ENCODE measurements around the gene CEND1.

The CEND1 gene

DNA sequence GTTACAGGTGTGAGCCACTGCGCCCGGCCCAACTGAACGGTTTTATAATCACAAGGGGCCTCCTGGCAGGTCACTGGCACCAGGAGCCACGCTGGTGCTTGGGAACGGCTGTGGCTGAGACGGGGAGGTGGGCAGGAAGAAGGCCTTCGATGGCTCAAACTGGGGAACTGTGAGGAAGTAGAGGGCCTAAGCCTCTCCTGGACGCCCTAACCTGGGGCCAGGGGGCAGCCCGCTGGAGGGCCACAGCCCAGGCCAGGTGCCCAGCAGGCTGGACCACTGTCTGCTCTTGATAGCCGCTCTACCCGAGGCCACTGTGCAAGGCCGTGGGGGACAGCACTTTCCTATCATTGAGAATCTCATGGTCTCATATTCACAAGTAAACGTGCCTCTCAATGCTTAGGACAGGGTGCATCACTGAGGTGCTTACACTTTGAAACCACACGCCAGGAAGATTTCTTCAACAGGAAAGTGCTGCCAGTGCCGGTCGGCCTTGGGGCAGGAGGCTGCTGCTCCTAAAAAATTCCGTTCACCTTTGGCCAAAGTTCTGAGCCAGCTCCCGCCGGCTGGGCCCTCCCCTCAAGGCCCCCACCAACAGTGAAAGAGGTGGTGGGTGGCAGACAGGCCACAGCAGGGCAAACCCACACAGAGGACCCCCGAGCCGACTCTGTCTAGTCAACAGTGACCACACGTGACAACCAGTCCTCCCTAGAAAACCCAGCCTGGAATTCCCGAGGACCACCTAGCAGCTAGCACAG lies 19.8 kb downstream of the CEND1 start:
- FAIRE-seq: no peak
- DNase-seq (ENCODE audit: extremely low spot score, insufficient read length, low read depth): no peak

DNA sequence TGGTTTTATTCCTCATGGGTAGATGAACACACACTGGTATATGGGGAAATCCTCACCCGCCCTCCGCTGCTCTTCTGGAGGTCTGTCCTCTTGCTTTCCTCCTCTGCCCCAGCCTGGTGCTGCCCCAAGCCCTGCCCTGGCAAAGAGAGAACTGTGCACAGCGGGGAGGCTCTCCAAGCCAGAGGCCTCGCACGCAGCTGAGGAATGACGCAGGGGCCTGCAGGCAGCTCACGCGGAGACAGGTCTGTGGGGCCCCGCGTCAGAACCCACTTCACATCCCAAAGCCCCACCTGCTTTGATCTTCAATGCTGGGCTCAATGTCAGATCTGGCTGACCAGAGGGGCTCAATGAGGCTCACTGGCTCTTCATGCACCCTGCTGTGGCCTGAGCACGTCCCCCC lies 22.7 kb downstream of the CEND1 start:
- FAIRE-seq (no peak), DNase-seq (ENCODE audit: extremely low spot score, insufficient read length, low read depth) (no peak)

DNA sequence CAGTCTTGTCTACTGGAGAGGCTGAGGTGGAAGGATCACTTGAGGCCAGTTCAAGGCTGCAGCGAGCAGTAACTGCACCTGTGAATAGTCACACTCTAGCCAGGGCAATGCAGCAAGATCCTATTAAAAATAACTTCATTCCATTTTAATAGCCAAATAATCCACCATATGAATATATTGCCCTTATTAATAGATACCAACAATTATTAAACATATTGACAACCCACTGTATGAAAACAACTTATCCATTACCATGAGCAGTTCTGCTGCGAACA lies 23.0 kb downstream of the CEND1 start:
- no peak for FAIRE-seq

DNA sequence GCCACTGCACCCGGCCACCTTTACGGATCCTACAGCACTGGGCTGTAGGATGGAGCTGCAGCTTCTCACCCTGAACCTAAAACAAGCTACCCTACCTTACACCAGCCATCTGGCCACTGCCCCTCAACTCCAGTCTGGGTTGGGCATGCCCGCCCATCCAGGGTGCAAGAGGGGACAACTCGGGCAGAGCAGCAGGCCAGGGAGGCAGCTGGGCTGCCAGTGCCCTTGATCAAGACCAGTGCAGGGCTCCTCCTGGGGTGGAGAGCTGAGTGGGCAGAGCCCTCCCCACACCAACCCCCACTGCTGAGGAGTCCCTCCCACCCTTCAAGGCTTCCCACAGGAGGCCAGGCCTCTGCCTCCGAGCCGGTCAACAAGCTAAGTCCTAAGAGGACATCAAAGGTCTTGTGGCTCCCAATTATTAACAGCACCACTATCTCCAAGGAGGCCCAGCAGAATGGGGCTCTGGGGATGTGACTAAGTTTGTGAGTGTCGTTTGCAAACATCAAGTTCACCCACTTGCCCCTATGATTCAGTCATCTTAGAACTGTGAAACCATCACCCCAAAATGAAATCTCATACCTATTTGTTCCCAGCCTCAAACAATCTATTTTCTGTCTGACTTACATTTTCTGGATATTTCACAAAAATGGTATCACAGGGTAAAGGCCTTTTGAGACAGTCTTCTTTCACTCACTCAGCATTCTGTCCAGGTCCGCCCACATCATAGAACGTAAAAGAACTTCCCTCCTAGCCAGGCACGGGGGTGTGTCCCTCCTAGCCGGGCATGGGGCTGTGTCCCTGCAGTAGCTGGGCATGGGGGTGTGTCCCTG lies 23.6 kb downstream of the CEND1 start:
- FAIRE-seq: no peak
- DNase-seq (ENCODE audit: extremely low spot score, insufficient read length, low read depth): no peak

More for the DNA sequence above, 23.0 kb downstream of the CEND1 start:
- no peak for DNase-seq (ENCODE audit: extremely low spot score, insufficient read length, low read depth)

DNA sequence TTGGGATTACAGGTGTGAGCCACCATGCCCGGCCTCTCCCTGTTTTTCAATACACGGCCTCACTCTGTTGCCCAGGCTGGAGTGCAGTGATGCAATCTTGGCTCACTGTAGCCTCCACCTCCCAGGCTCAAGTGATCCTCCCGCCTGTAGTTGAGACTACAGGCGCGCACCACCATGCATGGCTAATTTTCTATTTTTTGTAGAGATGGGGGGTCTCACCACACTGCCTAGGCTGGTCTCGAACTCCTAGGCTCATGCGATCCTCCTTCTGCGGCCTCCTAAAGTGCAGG lies 24.1 kb downstream of the CEND1 start:
- DNase-seq (ENCODE audit: extremely low spot score, insufficient read length, low read depth) (no peak), FAIRE-seq (no peak)

DNA sequence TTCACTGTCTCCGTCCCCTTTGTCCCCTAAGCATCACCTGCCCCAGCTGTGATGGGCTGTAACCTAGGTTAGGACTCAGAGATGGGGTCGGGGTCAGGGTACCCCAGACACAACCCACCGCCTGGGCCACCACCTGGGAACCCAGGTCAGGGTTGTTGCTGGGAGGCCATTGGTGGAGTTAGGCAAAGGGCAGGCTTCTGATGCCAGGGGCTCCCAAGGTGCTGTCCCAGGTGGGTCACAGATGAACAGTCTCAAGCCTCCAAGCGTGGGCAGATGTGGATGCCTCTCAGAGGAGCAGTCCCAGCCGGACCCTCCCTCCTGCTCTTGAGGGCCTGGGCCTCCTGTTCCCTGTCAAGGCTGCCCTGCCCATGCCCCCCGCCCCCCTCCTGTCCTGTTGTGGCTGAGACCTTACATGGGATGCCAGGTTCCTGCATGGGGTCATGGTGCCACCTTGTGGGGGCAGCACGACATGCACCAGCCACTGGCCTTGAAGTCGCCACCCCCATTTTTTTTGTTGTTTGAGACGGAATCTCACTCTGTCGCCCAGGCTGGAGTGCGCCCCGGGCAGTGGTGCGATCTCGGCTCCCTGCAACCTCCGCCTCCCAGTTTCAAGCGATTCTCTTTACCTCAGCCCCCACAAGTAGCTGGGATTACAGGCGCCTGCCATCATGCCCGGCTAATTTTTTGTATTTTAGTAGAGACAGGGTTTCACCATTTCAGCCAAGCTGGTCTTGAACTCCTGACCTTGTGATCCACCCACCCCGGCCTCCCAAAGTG lies 24.7 kb downstream of the CEND1 start:
- DNase-seq (ENCODE audit: extremely low spot score, insufficient read length, low read depth): no peak
- peak; percentile 52 for FAIRE-seq

DNA sequence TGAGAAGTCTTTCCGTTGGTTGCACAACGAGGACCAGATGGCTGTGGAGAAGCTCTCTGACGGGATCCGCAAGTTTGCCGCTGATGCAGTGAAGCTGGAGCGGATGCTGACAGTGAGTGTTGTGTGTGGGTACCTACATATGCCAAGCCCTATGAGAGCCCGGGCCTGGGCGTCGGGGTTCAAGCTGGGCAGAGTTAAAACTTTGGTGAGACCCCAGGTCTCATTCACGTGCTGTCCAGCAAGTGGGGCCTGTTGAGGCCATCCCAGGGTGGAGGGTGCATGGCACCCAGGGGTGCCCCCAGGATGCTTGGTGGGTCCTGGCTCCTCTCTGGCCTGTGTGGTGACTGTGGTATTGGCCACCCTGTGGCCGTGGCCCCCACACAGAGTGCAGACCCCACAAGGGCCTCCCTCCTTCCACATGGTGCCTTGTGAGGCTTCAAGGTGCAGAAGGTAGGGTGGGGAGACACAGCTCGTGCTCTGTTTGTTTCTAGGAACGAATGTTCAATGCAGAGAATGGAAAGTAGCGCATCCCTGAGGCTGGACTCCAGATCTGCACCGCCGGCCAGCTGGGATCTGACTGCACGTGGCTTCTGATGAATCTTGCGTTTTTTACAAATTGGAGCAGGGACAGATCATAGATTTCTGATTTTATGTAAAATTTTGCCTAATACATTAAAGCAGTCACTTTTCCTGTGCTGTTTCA lies 25.4 kb downstream of the CEND1 start:
- FAIRE-seq: no peak
- no peak for DNase-seq (ENCODE audit: extremely low spot score, insufficient read length, low read depth)

DNA sequence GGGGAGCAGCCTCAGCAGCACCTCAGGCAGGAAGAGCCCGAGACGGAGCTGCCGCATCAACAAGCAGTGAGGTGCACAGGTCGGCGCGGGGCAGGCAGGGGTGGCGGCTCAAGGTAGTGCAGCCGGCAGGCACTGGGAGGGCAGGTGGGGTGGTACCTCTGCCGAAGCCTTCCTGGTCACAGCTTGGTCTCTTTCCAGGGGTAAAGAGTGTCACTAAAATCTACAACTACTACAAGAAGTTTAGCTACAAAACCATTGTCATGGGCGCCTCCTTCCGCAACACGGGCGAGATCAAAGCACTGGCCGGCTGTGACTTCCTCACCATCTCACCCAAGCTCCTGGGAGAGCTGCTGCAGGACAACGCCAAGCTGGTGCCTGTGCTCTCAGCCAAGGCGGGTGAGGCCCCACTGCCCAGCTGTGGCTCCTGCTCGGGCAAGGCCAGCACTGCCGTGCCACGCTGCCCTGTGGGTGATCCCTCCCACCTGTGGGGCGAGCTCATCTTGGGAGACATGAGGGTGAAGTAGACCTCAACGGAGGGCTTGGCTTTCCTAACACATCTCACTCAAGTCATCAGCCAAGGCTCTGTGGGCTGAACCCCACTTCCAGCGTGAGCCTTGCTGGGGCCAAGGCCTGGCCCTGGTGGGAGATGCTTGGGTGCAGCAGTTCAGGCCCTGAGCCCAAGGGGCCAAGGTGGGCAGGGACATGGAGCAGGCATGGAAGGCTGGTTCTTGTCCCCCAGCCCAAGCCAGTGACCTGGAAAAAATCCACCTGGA lies 26.2 kb downstream of the CEND1 start:
- FAIRE-seq (no peak), DNase-seq (ENCODE audit: extremely low spot score, insufficient read length, low read depth) (no peak)

DNA sequence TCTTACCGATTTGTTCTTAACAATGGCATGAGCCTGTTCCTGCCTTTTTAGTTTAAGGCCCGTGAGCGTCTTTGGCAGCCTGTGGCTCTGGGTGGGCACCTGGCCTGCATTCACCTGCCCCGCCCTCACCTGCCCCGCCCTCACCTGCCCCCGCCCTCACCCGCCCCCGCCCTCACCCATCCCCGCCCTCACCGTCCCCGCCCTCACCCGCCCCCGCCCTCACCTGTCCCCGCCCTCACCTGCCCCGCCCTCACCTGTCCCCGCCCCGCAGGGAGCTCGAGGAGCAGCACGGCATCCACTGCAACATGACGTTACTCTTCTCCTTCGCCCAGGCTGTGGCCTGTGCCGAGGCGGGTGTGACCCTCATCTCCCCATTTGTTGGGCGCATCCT lies 26.8 kb downstream of the CEND1 start:
- no peak for DNase-seq (ENCODE audit: extremely low spot score, insufficient read length, low read depth)
- FAIRE-seq: no peak

DNA sequence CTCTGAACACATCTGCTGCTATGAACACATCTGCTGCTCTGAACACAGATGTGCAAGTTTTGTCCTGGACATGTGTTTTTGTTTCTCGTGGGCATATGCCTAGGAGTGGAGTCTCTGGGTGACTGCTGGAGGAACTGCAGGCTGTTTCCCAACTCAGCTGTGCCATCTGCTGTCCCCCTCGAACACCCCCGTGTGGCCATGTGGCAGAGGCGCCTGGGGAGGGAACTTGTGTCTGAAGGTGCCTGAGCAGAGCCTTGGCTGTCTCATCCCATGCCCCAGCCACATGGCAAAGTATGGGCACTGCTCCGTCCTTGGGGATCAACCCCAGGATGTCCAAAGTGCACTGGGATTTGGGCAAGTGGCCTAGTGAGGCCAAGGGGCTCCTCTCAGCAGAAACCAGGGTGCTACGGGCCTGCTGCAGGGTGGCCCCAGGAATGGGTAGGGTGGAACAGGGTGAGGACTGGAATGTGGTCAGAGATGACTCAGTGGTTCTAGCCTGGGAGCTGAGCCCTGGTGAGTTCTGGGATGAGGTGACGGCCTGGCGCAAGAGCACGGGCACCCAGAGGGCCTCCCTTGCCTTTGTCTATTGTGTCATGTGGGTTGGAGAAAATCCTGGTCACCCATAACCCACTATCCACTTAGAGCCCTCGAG lies 27.3 kb downstream of the CEND1 start:
- no peak for FAIRE-seq
- no peak for DNase-seq (ENCODE audit: extremely low spot score, insufficient read length, low read depth)

DNA sequence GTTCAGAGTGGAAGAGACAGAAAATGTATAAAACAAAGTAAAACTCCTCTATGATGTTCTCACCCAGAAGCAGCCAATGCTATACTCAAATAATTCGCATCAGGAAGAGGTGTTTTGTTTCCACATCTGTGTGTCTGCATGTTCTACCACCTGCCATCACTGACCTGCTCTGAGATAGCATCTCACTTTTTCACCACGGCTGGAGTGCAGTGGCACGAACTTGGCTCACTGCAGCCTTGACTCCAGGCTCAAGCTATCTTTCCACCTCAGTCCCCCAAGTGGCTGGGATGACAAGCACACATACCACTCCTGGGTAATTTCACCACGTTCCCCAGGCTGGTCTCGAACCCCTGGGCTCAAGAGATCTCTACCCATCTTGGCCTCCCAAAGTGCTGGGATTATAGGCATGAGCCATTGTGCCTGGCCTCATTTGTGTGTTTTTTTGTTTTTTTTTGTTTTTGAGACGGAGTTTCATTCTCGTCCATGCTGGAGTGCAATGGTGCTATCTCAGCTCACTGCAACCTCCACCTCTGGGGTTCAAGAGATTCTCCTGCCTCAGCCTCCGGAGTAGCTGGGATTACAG lies 28.3 kb downstream of the CEND1 start:
- no peak for DNase-seq (ENCODE audit: extremely low spot score, insufficient read length, low read depth)
- no peak for FAIRE-seq

DNA sequence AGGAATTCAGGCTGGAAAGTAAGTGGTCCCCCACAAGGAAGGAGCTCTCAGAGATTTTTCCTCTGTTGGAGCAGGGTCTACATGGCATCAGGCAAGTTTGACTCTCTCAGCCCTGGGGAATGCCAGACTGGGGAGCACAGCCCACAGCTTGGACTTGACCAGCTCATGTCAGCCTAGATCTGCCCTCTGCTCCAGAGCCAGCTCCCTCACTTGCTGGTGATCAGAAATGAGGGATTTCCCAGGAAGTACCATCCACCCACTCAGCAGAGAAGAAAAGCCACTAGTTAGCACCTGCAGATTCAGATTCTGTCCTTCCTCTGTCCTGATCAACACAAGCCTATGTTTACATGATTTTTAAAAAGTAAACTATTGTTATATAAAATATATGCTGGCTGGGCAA lies 29.7 kb downstream of the CEND1 start:
- DNase-seq (ENCODE audit: extremely low spot score, insufficient read length, low read depth) (no peak), FAIRE-seq (no peak)

DNA sequence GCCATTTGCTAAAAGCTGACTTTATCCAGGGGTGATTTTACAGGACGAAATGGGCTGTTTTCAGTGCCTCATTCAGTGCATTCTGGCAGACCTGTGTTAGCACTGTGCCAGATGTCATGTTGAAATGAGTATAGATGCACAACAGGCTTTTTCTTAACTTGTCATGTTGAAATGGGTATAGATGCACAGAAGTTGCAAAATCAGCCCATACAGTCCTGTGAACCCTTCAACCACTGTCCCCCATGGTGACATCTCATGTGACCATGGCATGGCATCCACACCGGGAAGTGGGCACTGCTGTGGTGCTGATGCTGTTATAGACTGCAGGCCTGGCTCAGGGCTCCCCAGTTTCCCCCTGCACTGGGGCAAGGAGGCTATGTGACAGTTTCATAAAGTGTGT lies 40.2 kb downstream of the CEND1 start:
- FAIRE-seq (no peak), DNase-seq (ENCODE audit: extremely low spot score, insufficient read length, low read depth) (no peak)

DNA sequence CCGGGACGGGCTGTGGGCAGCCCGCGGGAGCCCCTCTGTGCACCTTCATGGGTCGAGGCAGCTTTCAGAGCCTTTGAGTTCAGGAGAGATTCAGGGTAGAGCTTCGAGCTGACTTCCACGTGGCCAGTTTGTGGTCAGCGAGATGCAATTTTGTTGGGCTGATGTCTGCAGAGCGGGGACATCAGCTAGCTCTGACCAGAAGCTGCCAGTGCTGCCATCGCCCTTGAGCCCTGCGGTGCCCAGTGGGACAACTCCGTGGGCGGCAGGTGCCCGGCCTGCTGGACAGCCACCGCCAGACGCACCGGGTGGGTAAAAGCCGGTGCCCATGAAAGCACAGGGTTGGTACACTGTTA lies 41.9 kb downstream of the CEND1 start:
- no peak for FAIRE-seq
- no peak for DNase-seq (ENCODE audit: extremely low spot score, insufficient read length, low read depth)

DNA sequence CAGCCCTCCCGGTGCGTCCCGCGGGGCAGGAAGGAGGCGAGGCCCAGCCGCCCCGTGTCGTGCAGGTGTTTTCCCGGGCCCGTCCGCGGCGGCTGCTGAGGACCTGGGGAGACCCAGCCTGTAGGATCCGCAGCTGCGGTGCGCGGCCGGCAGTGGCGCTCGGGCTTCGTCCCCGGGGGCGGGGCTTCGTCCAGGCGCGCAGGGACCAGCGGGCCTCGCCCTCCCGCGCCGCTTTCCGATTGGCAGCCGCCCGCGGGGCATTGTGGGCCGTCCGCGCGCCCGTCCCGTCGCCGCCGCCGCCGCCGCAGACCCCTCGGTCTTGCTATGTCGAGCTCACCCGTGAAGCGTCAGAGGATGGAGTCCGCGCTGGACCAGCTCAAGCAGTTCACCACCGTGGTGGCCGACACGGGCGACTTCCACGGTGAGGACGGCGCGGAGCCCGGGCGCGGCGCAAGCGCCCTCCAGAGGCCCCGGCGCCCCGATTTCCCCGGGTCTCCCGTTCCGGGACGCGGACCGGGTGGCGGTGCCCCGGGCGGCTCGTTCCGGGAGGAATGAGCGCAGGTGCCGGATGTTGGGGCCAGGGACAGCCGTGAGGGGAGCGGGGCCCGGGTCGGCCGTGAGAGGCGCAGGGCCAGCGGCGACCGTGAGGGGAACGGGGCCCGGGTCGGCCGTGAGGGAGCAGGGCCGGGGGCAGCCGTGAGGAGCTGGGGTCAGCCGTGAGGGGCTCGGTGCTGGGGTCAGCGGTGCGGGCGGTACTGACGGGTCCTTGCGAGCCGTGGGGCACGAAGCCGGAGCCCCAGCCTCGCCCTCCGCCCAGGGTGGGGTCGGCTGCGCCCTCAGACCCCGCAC lies 42.5 kb downstream of the CEND1 start, which contains the start of gene TALDO1:
Gene TALDO1 (plus strand): TSS at position 307 of the 849 bp plus-strand sequence. CDS start 18 bp downstream, at position 325.
- FAIRE-seq: peak; percentile 87
- DNase-seq (ENCODE audit: extremely low spot score, insufficient read length, low read depth): peak; percentile 90

DNA sequence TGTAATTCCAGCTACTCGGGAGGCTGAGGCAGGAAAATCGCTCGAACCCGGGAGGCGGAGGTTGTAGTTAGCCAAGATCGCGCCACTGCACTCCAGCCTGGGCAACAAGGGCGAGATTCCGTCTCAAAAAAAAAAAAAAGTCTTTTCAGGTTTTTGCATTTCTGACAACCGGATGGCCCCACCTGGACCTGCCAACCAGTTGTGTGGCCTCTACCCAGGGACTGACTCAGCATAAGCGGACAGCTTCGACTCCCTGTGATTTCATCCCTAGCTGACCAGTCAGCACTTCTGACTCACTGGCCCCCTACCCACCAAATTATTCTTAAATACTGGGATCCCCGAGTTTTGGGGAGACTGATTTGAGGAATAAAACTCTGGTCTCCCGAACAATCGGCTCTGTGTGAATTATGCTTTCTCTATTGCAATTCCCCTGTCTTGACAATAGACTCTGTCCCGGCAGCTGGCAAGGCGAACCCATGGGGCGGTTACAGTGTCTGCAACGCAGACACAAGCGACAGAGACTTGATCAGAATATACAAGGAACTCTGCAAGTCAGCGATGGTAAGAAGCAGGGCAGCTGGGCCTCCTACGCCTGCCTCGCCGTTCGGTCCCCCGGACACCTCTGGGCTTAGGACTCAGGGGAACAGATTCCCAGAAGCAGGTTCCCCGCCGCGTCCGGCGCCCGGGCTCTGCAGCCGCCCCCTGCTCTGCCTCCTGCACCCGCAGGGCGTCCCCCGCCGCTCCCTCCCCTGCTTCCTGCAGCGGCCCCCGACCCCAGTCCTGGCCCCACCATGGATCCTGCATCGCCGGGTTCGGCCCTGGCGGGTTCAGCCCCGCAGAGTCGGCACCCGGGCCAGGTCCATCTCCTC lies 43.4 kb downstream of the CEND1 start:
- no peak for DNase-seq (ENCODE audit: extremely low spot score, insufficient read length, low read depth)
- peak; percentile 42 for FAIRE-seq

DNA sequence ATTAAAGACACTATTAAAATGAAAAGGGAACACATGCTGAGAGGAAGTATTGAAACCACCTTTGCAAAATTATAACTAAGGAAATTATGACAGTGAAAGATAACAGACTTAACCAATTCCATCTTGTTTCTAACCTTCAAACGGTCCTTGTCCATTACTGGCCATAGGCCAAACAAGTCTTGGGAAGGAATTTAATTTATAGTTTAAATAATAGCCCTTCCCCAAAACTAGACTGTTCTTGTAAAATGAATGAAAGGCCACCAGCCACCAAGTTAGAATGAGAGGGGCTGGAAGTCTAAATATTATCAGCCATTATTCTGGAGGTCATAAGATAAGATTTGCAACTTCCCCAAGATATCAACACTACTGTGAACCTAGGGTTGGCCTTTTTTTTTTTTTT lies 44.5 kb downstream of the CEND1 start:
- DNase-seq (ENCODE audit: extremely low spot score, insufficient read length, low read depth) (no peak), FAIRE-seq (no peak)
